ENCODE results near the gene PIAS1. TPM values are rescaled to one million over a fixed set of nuclear protein-coding genes. Genes with fewer than 3 reads are reported as not detected.

Gene PIAS1
- total RNA-seq, 1 donor from 2014 or later, result 30.8 TPM

DNA sequence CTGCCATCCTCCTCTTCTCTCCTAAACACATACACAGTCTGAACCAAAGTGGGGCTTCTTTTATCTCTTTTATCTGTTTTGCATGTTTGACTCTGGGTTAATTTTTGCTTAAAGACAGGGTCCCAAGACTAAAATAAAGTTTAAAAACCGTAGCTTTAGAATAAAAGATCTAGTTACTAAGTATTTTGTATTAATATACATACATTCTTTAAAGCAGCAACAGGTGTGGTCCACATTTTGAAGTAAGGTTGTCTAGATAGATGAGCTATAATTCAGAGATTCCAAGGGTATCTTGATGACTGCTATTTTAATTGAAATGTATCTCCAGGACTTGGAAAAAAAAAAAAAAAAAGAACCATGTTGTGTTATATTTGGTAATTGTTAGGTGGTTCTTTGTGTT is 89.7 kb downstream of the PIAS1 start:
- no peak overlapping the region for H3K27ac Mint-ChIP-seq (ENCODE audit: unreplicated experiment)
- H3K4me3 Mint-ChIP-seq (ENCODE audit: unreplicated experiment), result no peak overlapping the region
- H3K4me1 Mint-ChIP-seq (ENCODE audit: low read depth), result peaks cover 15% of the 10 kb centered on the region
- no peaks in the 10 kb centered on the region for H3K27me3 Mint-ChIP-seq (ENCODE audit: low read depth)
- no peaks in the 10 kb centered on the region for H3K9me3 Mint-ChIP-seq (ENCODE audit: low read depth)
- peaks cover 12% of the 10 kb centered on the region for H3K36me3 Mint-ChIP-seq (ENCODE audit: low read depth)
- TF ChIP-seq, protein P1, sequence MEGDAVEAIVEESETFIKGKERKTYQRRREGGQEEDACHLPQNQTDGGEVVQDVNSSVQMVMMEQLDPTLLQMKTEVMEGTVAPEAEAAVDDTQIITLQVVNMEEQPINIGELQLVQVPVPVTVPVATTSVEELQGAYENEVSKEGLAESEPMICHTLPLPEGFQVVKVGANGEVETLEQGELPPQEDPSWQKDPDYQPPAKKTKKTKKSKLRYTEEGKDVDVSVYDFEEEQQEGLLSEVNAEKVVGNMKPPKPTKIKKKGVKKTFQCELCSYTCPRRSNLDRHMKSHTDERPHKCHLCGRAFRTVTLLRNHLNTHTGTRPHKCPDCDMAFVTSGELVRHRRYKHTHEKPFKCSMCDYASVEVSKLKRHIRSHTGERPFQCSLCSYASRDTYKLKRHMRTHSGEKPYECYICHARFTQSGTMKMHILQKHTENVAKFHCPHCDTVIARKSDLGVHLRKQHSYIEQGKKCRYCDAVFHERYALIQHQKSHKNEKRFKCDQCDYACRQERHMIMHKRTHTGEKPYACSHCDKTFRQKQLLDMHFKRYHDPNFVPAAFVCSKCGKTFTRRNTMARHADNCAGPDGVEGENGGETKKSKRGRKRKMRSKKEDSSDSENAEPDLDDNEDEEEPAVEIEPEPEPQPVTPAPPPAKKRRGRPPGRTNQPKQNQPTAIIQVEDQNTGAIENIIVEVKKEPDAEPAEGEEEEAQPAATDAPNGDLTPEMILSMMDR (IDR thresholded peaks at IDR 0.05), result no peak
- no peak for DNase-seq (ENCODE audit: low spot score)

DNA sequence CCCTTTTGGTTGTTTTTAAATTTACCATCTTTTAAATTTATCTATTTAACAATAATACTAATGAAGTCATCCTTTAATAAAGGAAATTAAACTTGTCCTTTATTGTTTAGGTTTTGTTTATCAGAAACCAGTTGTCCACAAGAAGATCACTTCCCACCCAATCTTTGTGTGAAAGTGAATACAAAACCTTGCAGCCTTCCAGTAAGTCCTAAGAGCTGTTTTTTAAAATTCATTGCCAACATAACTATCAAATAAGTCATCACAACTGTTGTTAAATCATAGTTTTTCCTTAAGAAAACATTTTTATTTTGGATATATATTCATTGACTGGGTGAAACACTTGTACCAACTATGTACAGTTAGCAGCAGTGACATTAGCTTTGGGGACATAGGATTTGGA is 91.6 kb downstream of the PIAS1 start:
- no peak overlapping the region for H3K4me3 Mint-ChIP-seq (ENCODE audit: unreplicated experiment)
- no peak for DNase-seq (ENCODE audit: low spot score)

DNA sequence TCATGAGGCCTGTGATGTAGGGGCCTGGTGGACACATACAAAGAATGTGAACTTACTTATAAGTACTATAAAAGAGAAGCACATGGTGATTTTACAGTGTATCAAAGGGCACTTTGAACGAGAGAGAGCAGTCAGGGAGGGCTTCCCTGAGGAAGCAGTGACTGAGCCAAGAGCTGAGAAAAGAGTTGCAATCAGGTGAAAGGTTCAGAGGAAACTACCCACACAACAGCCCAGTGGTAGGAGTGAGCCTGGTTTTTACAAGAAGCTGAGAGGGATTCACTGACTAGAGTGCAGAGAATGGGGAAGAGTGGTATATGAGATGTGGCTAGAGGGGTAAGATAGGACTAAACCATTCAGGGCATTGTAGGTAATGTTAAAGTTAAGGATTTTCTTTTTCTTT is 93.9 kb downstream of the PIAS1 start:
- TF ChIP-seq, protein P1 (IDR thresholded peaks at IDR 0.05), result no peak
- Mint-ChIP-seq H3K27me3 (ENCODE audit: low read depth) (no peaks in the 10 kb centered on the region), H3K27ac (ENCODE audit: unreplicated experiment) (no peak overlapping the region)

More for the DNA sequence above, 91.6 kb downstream of the PIAS1 start:
- Mint-ChIP-seq H3K9me3 (ENCODE audit: low read depth) (no peaks in the 10 kb centered on the region), H3K27ac (ENCODE audit: unreplicated experiment) (peak overlapping the region; percentile 29), H3K27me3 (ENCODE audit: low read depth) (no peaks in the 10 kb centered on the region), H3K36me3 (ENCODE audit: low read depth) (peaks cover 12% of the 10 kb centered on the region), H3K4me1 (ENCODE audit: low read depth) (peaks cover 17% of the 10 kb centered on the region)
- TF ChIP-seq, protein P1 (IDR thresholded peaks at IDR 0.05), result no peak

DNA sequence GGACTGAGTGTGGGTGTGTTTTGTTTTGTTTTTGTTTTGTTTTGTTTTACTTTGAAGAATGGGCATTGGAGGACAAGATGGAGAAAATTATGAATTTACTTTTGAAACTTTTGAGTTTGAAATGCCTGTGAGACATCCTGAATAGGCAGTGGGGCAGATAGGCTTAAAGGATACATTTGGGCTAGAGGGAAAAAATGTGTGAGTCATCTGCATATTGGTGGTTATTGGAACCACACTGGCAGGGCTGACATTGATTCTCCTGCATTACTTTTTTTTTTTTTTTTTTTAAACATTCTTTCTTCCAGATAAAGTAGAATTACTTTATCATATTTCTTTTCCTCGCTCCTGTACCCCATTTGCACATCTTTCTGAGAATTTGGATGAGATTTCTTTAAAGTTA is 94.9 kb downstream of the PIAS1 start:
- TF ChIP-seq, protein P1 (IDR thresholded peaks at IDR 0.05), result no peak
- peak overlapping the region; percentile 25 for H3K27ac Mint-ChIP-seq (ENCODE audit: unreplicated experiment)

More for the DNA sequence above, 93.9 kb downstream of the PIAS1 start:
- H3K4me1 Mint-ChIP-seq (ENCODE audit: low read depth), result peaks cover 23% of the 10 kb centered on the region
- no peak for DNase-seq (ENCODE audit: low spot score)
- peaks cover 18% of the 10 kb centered on the region for H3K36me3 Mint-ChIP-seq (ENCODE audit: low read depth)
- H3K4me3 Mint-ChIP-seq (ENCODE audit: unreplicated experiment), result no peak overlapping the region
- no peaks in the 10 kb centered on the region for H3K9me3 Mint-ChIP-seq (ENCODE audit: low read depth)

DNA sequence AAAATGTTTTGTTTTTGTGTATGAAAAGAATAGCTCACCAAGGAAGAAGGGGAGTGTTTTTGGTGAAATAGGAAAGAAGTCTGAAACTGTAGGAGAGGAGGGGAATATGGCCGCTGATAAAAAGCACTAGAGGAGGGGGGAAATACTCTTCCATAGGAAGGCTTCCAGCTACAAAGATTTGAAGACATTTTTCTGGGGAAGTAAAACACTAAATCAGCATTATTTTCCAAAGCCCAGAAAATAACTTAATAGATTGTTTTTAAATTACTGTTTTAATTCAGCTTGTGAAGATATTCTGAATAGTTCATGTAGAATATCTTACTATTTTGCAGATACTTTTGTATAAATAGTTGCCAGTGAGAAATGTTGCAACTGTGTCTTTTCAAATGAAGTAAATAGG is 96.1 kb downstream of the PIAS1 start:
- H3K27me3 Mint-ChIP-seq (ENCODE audit: low read depth), result no peaks in the 10 kb centered on the region
- peak overlapping the region; percentile 61 for H3K27ac Mint-ChIP-seq (ENCODE audit: unreplicated experiment)
- H3K4me3 Mint-ChIP-seq (ENCODE audit: unreplicated experiment), result no peak overlapping the region
- H3K36me3 Mint-ChIP-seq (ENCODE audit: low read depth), result peaks cover 21% of the 10 kb centered on the region
- H3K9me3 Mint-ChIP-seq (ENCODE audit: low read depth), result no peaks in the 10 kb centered on the region
- DNase-seq (ENCODE audit: low spot score), result no peak
- TF ChIP-seq, protein P1 (IDR thresholded peaks at IDR 0.05), result no peak
- H3K4me1 Mint-ChIP-seq (ENCODE audit: low read depth), result peaks cover 30% of the 10 kb centered on the region

More for the DNA sequence above, 94.9 kb downstream of the PIAS1 start:
- no peak for DNase-seq (ENCODE audit: low spot score)
- Mint-ChIP-seq H3K4me3 (ENCODE audit: unreplicated experiment) (no peak overlapping the region), H3K4me1 (ENCODE audit: low read depth) (peaks cover 23% of the 10 kb centered on the region), H3K36me3 (ENCODE audit: low read depth) (peaks cover 19% of the 10 kb centered on the region), H3K9me3 (ENCODE audit: low read depth) (no peaks in the 10 kb centered on the region), H3K27me3 (ENCODE audit: low read depth) (no peaks in the 10 kb centered on the region)

All from chondrocyte (in vitro differentiated cells).